Ectodermal cell (in vitro differentiated cells): Measurements from ENCODE around the gene OR11H1. TPM values are rescaled to one million over a fixed set of nuclear protein-coding genes. Genes with fewer than 3 reads are reported as not detected.
"Not testable (repeated sequence)": the region's sequence is repeated elsewhere in the genome, so short reads cannot be mapped to it uniquely, and the experiment has no call there.

Experiments used
- H3K27ac ChIP-seq: 2 replicates; pipeline ENCODE4 v1.7.0; 2013; ENCODE audit warnings: mild to moderate bottlenecking, low read depth, low read length; ENCODE audit not compliant: insufficient read depth, poor library complexity, severe bottlenecking
- H3K27me3 ChIP-seq: 2 replicates; pipeline ENCODE4 v1.7.0; 2013; ENCODE audit warnings: mild to moderate bottlenecking, low read length; ENCODE audit not compliant: insufficient read depth, control insufficient read depth, poor library complexity, severe bottlenecking
- H3K36me3 ChIP-seq: one replicate; pipeline ENCODE4 v1.7.0; 2013; ENCODE audit warnings: low read length; ENCODE audit not compliant: control insufficient read depth, insufficient read depth
- H3K4me1 ChIP-seq: one replicate; pipeline ENCODE4 v1.7.0; 2013; ENCODE audit warnings: low read length; ENCODE audit not compliant: control insufficient read depth, insufficient read depth
- H3K4me3 ChIP-seq: 2 replicates; pipeline ENCODE4 v1.7.0; 2013; ENCODE audit warnings: low read depth, low read length, control low read depth; ENCODE audit not compliant: insufficient read depth
- H3K9me3 ChIP-seq: 2 replicates; pipeline ENCODE4 v1.7.0; 2013; ENCODE audit warnings: mild to moderate bottlenecking, low read length, moderate library complexity; ENCODE audit not compliant: control insufficient read depth
- WGBS, 2 experiments: methylation state at CpG; one replicate each; pipeline ENCODE4 v1.1.7; 2013; ENCODE audit warnings: missing lambda C conversion rate in 2 of 2; 5-methylcytosine and 5-hydroxymethylcytosine counted together
- polyA plus RNA-seq, 4 experiments: library from polyadenylated mRNA; stranded (reverse); fragments of 50-300 nt; gene quantifications; one replicate each; pipeline ENCODE4 v1.2.3, GENCODE V29; 2013

Gene OR11H1
- not detected for polyA plus RNA-seq (2013, experiment 1 of 4)
- polyA plus RNA-seq (2013, experiment 2 of 4) = not detected
- polyA plus RNA-seq (2013, experiment 3 of 4) = not detected
- not detected for polyA plus RNA-seq (2013, experiment 4 of 4)

DNA sequence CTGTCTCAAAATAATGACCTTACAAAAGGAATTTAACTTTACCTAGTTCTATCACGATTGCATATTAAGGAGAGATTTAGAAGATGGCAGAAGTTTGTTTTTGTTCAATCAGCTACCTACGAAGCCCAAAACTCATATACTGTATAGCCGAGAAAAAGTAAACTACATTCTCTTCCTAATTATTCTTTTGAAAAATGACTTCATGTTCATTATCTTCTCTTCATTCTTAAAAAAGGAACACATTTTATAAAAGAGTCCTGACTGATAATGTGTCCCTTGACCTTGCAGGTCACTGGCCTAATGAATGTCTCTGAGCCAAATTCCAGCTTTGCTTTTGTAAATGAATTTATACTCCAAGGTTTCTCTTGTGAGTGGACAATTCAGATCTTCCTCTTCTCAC is at the start of gene OR11H1:
OR11H1 (plus strand) TSS at position 301 of the 400 bp plus-strand sequence; CDS start at position 301, 0 bp downstream.
- H3K27ac ChIP-seq, H3K4me3 ChIP-seq, H3K9me3 ChIP-seq, H3K36me3 ChIP-seq, H3K27me3 ChIP-seq, H3K4me1 ChIP-seq: not testable (repeated sequence)
- no CpG with 5 or more reads among the region's 3 CpGs for WGBS, 2 experiments

DNA sequence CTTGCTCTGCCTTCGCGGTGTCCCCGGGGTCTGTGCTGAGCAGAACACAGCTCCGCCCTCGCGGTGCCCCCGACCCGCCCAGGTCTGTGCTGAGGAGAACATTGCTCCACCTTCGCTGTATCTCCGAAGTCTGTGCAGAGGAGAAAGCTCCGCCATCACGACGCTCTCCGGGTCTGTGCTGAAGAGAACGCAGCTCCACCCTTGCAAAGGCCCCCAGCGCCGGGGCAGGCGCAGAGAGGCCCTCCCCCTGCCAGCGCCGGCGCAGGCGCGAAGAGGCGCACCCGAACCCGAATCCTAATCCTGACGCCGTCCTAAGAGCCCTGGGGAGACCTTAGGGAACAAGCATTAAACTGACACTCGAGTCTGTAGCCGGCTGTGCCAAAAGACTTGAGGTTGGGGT is 18.0 kb upstream of the OR11H1 start:
- not testable (repeated sequence) for H3K4me3 ChIP-seq, H3K27me3 ChIP-seq, H3K4me1 ChIP-seq, H3K36me3 ChIP-seq, H3K27ac ChIP-seq, H3K9me3 ChIP-seq
- WGBS, 2 experiments = 84 to 85% methylated on average over 14 to 15 of the region's 30 CpGs

- not testable (repeated sequence) for H3K27me3 ChIP-seq, H3K9me3 ChIP-seq, H3K4me3 ChIP-seq, H3K36me3 ChIP-seq, H3K4me1 ChIP-seq, H3K27ac ChIP-seq
- 92 to 95% methylated on average over 9 of the region's 9 CpGs for WGBS, 2 experiments
Measured at GRCh38 chr22:15515896-15516295, 12.1 kb upstream of the OR11H1 start.

- H3K27ac ChIP-seq, H3K36me3 ChIP-seq, H3K27me3 ChIP-seq, H3K4me1 ChIP-seq, H3K9me3 ChIP-seq, H3K4me3 ChIP-seq: not testable (repeated sequence)
- WGBS, 2 experiments = 90 to 95% methylated on average over 8 to 10 of the region's 31 CpGs
Measured at GRCh38 chr22:15553767-15554166, 25.8 kb downstream of the OR11H1 start.

- H3K27me3 ChIP-seq, H3K27ac ChIP-seq, H3K4me1 ChIP-seq, H3K4me3 ChIP-seq, H3K9me3 ChIP-seq, H3K36me3 ChIP-seq: not testable (repeated sequence)
- WGBS, 2 experiments = 77 to 81% methylated on average over 6 of the region's 10 CpGs
Measured at GRCh38 chr22:15563461-15563860, 35.5 kb downstream of the OR11H1 start.

DNA sequence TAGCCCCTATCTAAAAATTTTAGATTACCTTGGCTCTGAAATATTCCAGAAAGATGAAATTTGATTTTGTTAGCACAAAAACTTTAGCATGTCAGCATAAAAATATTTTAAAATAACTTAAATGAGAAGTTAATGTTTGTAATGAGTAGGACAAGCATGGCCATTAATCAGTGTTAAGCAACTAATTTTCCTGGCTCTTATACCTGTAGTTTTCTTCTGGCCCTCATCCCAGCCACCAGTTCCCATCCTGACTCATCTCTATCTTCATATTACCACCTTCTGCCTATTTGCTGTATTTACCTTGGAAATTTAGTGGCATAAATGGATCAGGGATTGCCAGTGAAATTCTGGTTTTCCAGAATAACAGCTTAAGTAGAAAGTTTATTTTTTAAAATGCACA is 37.1 kb downstream of the OR11H1 start:
- not testable (repeated sequence) for H3K27ac ChIP-seq, H3K36me3 ChIP-seq, H3K9me3 ChIP-seq, H3K4me1 ChIP-seq, H3K27me3 ChIP-seq, H3K4me3 ChIP-seq
